Cerebellar nuclear complex (tissue), 1 donor: ENCODE results near the gene UNK.

Source experiments
- DNase-seq, 2 experiments: peaks; one replicate each; lab custom pipeline; 2025; lab: John Stamatoyannopoulos, UW

The UNK gene, protein sequence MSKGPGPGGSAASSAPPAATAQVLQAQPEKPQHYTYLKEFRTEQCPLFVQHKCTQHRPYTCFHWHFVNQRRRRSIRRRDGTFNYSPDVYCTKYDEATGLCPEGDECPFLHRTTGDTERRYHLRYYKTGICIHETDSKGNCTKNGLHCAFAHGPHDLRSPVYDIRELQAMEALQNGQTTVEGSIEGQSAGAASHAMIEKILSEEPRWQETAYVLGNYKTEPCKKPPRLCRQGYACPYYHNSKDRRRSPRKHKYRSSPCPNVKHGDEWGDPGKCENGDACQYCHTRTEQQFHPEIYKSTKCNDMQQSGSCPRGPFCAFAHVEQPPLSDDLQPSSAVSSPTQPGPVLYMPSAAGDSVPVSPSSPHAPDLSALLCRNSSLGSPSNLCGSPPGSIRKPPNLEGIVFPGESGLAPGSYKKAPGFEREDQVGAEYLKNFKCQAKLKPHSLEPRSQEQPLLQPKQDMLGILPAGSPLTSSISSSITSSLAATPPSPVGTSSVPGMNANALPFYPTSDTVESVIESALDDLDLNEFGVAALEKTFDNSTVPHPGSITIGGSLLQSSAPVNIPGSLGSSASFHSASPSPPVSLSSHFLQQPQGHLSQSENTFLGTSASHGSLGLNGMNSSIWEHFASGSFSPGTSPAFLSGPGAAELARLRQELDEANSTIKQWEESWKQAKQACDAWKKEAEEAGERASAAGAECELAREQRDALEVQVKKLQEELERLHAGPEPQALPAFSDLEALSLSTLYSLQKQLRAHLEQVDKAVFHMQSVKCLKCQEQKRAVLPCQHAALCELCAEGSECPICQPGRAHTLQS

GRCh38 chr17:75784473-75785015 is at the start of gene UNK:
Gene UNK (plus strand): TSS chr17:75784806. CDS start chr17:75784881, 75 bp downstream.
- peak; percentile 88 to 94 for DNase-seq

DNA sequence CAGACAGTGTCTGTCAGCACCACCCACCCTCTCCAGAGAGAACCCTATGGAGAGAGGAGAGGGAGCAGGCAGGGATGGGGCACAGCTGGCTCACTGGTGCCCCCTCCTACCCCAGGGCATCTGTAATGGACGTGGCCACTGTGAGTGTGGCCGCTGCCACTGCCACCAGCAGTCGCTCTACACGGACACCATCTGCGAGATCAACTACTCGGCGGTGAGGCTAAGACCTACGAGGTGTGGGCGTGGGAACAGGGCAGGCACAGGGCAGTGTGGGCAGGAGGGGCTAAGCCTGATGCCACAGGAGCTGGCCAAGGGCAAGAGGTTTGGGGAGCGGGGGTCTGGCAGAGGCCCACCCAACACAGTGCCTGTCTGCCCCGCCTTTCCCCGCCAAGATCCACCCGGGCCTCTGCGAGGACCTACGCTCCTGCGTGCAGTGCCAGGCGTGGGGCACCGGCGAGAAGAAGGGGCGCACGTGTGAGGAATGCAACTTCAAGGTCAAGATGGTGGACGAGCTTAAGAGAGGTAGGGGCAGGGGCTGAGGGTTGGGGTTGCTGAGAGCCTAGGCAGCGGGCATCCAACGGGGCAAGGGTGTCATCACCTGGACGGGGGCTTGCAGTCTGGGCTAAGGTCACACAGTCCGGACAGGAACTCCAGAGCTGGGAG is 48.3 kb upstream of the UNK start:
- no peak for DNase-seq

GRCh38 chr17:75737133-75737962 is 47.3 kb upstream of the UNK start:
- DNase-seq = no peak

GRCh38 chr17:75738218-75738802 is 46.3 kb upstream of the UNK start:
- DNase-seq = no peak

GRCh38 chr17:75739174-75739573 is 45.4 kb upstream of the UNK start:
- no peak for DNase-seq

GRCh38 chr17:75739801-75740200 is 44.8 kb upstream of the UNK start:
- no peak for DNase-seq

DNA sequence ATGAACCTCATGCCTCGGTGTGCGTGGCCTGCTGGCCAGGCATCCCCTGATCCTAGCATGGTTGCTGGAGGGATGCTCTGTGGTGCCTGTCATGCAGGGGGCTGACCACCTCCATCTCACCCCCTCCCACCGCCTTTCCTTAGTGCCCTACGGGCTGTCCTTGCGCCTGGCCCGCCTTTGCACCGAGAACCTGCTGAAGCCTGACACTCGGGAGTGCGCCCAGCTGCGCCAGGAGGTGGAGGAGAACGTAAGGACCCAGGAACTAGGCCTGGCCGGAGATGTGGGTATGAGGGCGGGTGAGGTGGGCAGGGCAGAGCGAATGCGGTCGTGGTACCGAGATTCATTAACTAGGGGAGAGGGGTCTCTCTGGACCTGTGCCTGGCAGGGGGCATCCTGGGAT is 44.4 kb upstream of the UNK start:
- DNase-seq = no peak

- no peak for DNase-seq
Measured at GRCh38 chr17:75740631-75741077, 44.0 kb upstream of the UNK start.

- DNase-seq = no peak
Measured at GRCh38 chr17:75742337-75742736, 42.3 kb upstream of the UNK start.

- no peak for DNase-seq
Measured at GRCh38 chr17:75743625-75744206, 40.9 kb upstream of the UNK start.

- no peak for DNase-seq
Measured at GRCh38 chr17:75748706-75749105, 35.9 kb upstream of the UNK start.

DNA sequence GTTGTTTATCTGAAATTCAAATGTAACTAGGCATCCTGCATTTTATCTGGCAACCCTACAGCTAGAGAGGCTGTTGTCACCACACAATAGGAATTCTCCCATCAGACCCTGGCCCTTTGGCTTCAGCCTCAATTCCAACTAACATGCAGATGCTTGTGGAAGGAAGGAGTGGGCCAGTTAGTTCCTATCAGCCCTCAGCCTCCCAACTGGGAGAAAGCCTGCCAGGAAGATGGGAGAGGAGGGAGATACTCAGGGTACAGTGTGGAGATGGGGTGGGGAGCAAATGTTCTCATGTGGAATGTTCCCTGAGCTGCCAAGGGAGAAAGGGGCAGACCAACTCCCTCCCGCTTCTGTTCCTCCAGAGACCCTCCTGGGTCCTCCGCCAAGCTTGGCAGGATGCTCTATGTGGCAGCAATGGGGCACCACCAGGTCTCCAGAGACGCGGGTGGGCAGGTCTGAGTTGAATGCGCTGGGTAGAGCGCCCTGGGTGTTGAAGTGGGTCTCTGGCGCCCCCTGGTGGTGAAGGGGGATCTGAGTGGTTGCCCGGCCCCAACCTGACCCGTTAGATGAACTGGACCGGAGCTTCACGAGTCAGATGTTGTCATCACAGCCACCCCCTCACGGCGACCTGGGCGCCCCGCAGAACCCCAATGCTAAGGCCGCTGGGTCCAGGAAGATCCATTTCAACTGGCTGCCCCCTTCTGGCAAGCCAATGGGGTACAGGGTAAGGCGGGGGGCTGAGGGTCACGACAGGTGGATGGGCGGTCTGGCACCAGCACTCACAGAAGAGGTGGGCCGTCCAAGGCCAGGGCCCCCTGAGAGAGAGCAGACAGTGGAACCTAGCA is 34.8 kb upstream of the UNK start:
- DNase-seq = peak in 1 of 2 experiments; percentile 60

- DNase-seq = no peak
Measured at GRCh38 chr17:75750661-75751423, 33.8 kb upstream of the UNK start.

DNA sequence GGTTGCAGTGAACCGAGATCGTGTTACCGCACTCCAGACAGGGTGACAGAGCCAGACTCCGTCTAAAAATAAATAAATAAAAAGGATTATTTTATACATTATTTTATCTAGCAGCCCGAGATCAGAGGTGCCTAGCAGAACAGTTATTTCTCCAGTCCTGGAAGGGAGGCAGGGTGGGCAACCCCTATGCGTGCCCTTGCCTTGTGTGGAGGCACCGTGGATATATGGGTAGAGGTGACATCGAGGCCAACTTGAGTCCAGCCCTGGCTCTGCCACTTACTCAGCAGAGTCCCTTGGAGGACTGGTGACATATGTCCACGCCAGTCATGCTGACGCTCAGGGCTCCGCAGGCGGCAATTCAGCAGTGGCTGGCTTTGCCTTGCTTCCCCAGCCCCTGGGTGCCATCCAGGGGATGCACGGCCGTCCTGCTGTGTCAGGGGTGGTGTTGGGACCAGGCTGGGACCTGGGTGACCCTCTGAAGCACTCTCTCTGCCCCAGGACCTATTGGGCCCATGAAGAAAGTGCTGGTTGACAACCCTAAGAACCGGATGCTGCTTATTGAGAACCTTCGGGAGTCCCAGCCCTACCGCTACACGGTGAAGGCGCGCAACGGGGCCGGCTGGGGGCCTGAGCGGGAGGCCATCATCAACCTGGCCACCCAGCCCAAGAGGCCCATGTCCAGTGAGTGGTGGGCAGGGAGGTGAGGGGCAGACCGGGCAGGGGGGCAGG is 32.8 kb upstream of the UNK start:
- no peak for DNase-seq

DNA sequence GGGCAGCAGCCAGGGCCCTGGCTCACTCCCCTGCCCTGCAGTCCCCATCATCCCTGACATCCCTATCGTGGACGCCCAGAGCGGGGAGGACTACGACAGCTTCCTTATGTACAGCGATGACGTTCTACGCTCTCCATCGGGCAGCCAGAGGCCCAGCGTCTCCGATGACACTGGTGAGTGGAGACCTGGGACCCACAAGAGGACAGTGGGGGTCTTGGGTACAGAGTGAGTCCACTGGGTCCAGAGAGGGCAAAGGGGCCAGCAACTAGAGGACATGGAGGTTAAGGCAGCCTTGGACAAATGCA is 32.2 kb upstream of the UNK start:
- DNase-seq = no peak

DNA sequence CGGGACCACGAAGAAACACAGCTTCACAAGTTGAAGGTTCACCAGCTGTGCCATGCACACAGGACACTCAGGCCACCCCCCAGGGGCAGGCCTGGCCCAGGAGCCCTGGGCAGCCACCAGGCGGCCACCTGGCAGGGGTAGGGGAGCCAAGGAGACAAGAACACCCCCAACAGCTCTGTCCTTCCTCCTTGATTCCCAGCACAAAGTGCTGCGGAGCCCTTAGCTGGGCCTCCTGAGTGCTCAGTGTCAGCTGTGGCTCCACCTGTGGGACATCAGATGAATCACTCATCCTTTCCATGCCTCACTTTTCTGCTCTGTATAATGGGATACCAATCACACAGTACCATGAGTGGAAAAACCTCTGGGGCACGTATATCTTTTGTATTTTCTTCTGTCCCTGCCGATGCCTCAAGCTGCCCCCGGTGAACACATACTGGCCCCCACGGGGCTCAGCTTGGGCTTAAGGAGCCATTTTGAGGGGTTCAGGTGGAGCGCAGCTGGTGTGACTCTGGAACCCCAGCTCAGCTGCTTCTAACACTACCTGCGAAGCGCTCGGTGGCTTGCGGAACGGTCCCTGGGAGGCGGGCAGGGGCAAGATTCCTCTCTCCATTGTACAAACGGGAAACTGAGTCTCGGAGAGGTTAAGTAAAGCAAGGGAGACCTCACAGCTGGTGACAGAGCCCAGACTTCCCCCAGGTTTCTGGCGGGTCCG is 31.6 kb upstream of the UNK start:
- no peak for DNase-seq

GRCh38 chr17:75753514-75754377 is 30.9 kb upstream of the UNK start:
- no peak for DNase-seq
